SKM-1 (cell line): ENCODE results near the gene DLGAP4.

ENCODE experiments used
- DNase-seq: peaks from one replicate; lab custom pipeline; 2025; ENCODE audit not compliant: unreplicated experiment; lab: John Stamatoyannopoulos, UW

The DLGAP4 gene

GRCh38 chr20:36305602-36306551, at the start of gene DLGAP4:
TSS of gene DLGAP4 (plus strand) at chr20:36306339. CDS start at chr20:36431718, 125,379 bp downstream.
- DNase-seq, result no peak

- DNase-seq, result no peak
Measured at GRCh38 chr20:36259177-36260061, 46.7 kb upstream of the DLGAP4 start.

- DNase-seq, result no peak
Measured at GRCh38 chr20:36260316-36260715, 45.8 kb upstream of the DLGAP4 start.

- DNase-seq, result no peak
Measured at GRCh38 chr20:36261389-36262105, 44.6 kb upstream of the DLGAP4 start.

- DNase-seq, result no peak
Measured at GRCh38 chr20:36262440-36262839, 43.7 kb upstream of the DLGAP4 start.

GRCh38 chr20:36264426-36265246, 41.5 kb upstream of the DLGAP4 start:
- DNase-seq, result no peak

- DNase-seq, result no peak
Measured at GRCh38 chr20:36266189-36266588, 40.0 kb upstream of the DLGAP4 start.

- no peak for DNase-seq
Measured at GRCh38 chr20:36267605-36268381, 38.3 kb upstream of the DLGAP4 start.

GRCh38 chr20:36268440-36269342, 37.4 kb upstream of the DLGAP4 start:
- no peak for DNase-seq

- DNase-seq, result no peak
Measured at GRCh38 chr20:36269507-36269906, 36.6 kb upstream of the DLGAP4 start.

- no peak for DNase-seq
Measured at GRCh38 chr20:36270744-36271638, 35.1 kb upstream of the DLGAP4 start.

GRCh38 chr20:36271639-36272546, 34.2 kb upstream of the DLGAP4 start:
- no peak for DNase-seq

- no peak for DNase-seq
Measured at GRCh38 chr20:36272547-36273220, 33.5 kb upstream of the DLGAP4 start.

GRCh38 chr20:36273414-36274180, 32.5 kb upstream of the DLGAP4 start:
- DNase-seq, result no peak

GRCh38 chr20:36274181-36274841, 31.8 kb upstream of the DLGAP4 start:
- no peak for DNase-seq
